ENCODE measurements around the gene ECPAS.
A peak's percentile ranks its signal among the peaks of the same experiment; 100 is the strongest.
"Not testable (repeated sequence)": the region's sequence is repeated elsewhere in the genome, so short reads cannot be mapped to it uniquely, and the experiment has no call there.

ECPAS gene

DNA sequence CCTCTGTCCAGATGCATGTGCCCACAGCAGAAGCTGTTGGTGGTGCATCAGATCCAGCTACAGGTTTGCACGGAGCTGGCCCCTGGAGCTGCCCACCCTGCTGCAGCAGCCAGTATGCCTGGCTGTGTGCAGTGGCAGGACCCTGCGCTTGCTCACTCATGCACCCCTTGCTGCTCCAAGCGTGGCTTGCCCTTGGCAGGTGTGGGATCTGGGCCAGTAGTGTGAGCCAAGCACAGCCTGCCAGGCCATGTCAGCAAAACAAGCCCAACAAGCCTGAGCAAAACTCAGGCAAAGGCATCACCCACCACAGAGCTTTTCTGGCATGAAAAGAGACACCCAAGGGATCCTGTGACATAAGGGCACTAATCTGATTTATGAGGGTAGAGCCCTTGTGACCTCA, 18.3 kb upstream of the ECPAS start:
- WGBS = 96% methylated on average over 3 of the region's 3 CpGs
- H3K36me3 ChIP-seq (ENCODE audit: insufficient read depth, low read length) = no peaks in the 10 kb centered on the region
- H3K4me1 ChIP-seq (ENCODE audit: insufficient read depth, low read length) = no peaks in the 10 kb centered on the region
- no peak overlapping the region for H3K27ac ChIP-seq (ENCODE audit: low read depth, low read length)
- no peaks in the 10 kb centered on the region for H3K27me3 ChIP-seq (ENCODE audit: insufficient read depth, low read length)
- no peaks in the 10 kb centered on the region for H3K9me3 ChIP-seq (ENCODE audit: insufficient read depth, low read depth, low read length)
- H3K9ac ChIP-seq (ENCODE audit: low read depth, low read length) = no peak overlapping the region
- no peak overlapping the region for H3K4me3 ChIP-seq (ENCODE audit: low read length)

DNA sequence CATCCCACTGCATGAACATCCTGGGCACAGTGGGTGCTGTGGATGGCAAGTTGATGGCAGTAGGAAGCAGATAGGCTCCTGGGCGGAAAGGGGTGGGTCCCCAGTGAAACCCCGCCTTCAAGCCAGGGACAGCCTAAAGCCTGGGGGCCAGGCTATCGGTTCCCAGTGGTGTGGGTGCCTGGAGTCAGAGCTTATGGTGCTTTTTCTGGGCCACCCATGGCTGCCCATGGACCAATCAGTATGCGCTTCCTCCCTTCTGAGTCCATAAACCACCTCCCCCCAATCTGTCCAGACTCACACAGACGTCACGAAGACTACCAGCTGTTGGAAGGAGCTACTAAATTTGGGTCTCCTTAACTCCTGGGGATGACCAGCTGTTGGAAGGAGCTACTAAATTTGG, 17.5 kb upstream of the ECPAS start:
- WGBS = 95% methylated on average over 6 of the region's 6 CpGs
- Histone ChIP-seq H3K9me3 (ENCODE audit: insufficient read depth, low read depth, low read length) (no peaks in the 10 kb centered on the region), H3K27ac (ENCODE audit: low read depth, low read length) (no peak overlapping the region), H3K27me3 (ENCODE audit: insufficient read depth, low read length) (no peaks in the 10 kb centered on the region), H3K4me3 (ENCODE audit: low read length) (no peak overlapping the region), H3K4me1 (ENCODE audit: insufficient read depth, low read length) (no peaks in the 10 kb centered on the region), H3K9ac (ENCODE audit: low read depth, low read length) (no peak overlapping the region), H3K36me3 (ENCODE audit: insufficient read depth, low read length) (no peaks in the 10 kb centered on the region)

DNA sequence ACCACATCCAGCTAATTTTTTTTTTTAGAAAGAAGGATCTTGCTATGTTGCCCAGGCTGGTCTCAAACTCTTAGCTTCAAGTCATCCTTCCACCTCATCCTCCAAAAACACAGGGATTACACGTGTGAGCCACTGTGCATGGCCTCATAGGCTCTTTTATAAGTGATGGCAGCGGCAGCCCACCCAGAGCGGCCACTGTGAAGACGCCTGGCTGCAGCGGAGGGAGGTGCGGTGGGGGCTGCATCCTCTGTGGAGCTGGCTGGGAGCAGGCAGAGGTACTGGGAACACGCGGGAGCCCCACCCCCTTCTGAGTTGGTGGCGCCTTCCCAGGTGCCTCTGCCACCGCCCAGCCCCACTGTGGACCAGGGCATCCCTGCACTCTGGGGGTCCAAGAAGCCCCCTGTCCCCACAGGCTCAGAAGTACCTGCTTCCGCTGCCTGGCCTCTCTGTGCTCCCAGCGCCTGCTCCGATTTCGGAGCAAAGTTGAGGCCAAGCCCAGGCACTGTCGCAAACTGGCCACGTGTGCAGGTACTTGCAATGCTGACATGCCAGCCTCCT, 16.9 kb upstream of the ECPAS start:
- Histone ChIP-seq H3K9ac (ENCODE audit: low read depth, low read length) (no peak overlapping the region), H3K36me3 (ENCODE audit: insufficient read depth, low read length) (no peaks in the 10 kb centered on the region)
- 95% methylated on average over 16 of the region's 16 CpGs for WGBS

DNA sequence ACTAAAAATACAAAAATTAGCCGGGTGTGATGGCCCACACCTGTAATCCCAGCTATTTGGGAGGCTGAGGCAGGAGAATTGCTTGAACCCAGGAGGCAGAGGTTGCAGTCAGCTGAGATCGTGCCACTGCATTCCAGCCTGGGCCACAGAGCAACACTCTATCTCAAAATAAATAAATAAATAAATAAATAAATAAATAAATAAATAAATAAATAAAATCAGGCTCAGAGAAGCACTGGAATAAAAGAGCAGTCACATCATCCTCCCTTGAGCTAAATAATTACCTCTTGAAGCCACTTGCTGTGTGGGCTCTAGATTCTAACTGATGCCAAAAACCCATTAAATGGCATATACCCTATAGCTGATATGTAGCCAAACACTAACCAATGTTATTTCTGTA, 13.0 kb upstream of the ECPAS start:
- H3K4me3 ChIP-seq (ENCODE audit: low read length); H3K27ac ChIP-seq (ENCODE audit: low read depth, low read length); H3K27me3 ChIP-seq (ENCODE audit: insufficient read depth, low read length); H3K9ac ChIP-seq (ENCODE audit: low read depth, low read length); H3K9me3 ChIP-seq (ENCODE audit: insufficient read depth, low read depth, low read length); H3K4me1 ChIP-seq (ENCODE audit: insufficient read depth, low read length); H3K36me3 ChIP-seq (ENCODE audit: insufficient read depth, low read length): not testable (repeated sequence)
- 100% methylated on average over 1 of the region's 2 CpGs for WGBS

More for the DNA sequence above, 16.9 kb upstream of the ECPAS start:
- Histone ChIP-seq H3K27ac (ENCODE audit: low read depth, low read length) (no peak overlapping the region), H3K27me3 (ENCODE audit: insufficient read depth, low read length) (no peaks in the 10 kb centered on the region), H3K4me1 (ENCODE audit: insufficient read depth, low read length) (no peaks in the 10 kb centered on the region), H3K4me3 (ENCODE audit: low read length) (no peak overlapping the region), H3K9me3 (ENCODE audit: insufficient read depth, low read depth, low read length) (no peaks in the 10 kb centered on the region)

DNA sequence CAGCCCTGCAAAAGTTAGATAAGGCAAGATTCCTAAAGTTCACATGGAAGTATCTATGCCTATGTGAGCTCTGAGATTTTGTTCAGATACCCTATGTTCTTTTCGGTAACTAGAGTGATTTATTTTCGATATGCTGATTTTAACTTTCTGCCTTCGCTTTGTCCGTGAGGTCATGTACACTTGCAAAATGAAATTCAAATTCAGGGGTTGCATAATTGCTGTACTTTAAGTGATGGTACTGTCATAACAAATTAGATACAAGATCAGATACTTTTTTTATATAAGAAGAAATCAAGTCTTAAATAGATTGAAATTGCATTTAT, 350 bp upstream of the ECPAS start:
- Histone ChIP-seq H3K9ac (ENCODE audit: low read depth, low read length) (peak overlapping the region; percentile 96), H3K27ac (ENCODE audit: low read depth, low read length) (peak overlapping the region; percentile 88), H3K9me3 (ENCODE audit: insufficient read depth, low read depth, low read length) (no peaks in the 10 kb centered on the region), H3K27me3 (ENCODE audit: insufficient read depth, low read length) (no peaks in the 10 kb centered on the region), H3K36me3 (ENCODE audit: insufficient read depth, low read length) (no peaks in the 10 kb centered on the region), H3K4me3 (ENCODE audit: low read length) (peak overlapping the region; percentile 68), H3K4me1 (ENCODE audit: insufficient read depth, low read length) (peaks cover 11% of the 10 kb centered on the region)
- WGBS = 28% methylated on average over 4 of the region's 4 CpGs

DNA sequence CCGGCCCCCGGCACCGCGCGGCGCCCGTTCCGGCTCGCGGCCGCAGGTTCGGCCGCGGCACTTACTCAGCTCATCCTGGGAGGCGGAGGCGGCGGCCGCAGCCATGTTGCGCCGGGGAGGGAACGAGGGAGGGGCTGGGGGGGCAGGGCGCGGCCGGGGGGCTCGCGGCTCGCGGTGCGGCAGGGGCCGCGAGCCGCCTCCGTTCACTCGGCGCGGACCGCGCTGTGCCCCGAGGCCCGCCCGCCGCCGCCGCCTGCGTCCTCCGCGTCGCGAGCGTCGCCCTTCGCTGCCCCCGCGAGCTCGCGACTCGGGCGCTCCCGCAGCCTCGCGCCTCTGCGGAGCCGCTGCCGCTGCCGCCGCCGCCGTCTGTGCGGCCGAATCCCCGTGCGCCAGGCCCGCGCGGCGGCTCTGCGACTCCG, 735 bp downstream of the ECPAS start:
- Histone ChIP-seq H3K27me3 (ENCODE audit: insufficient read depth, low read length) (no peaks in the 10 kb centered on the region), H3K9me3 (ENCODE audit: insufficient read depth, low read depth, low read length) (no peaks in the 10 kb centered on the region), H3K27ac (ENCODE audit: low read depth, low read length) (peak overlapping the region; percentile 88; the same call in 1 of the 2 replicates), H3K9ac (ENCODE audit: low read depth, low read length) (peak overlapping the region; percentile 96), H3K36me3 (ENCODE audit: insufficient read depth, low read length) (no peaks in the 10 kb centered on the region), H3K4me1 (ENCODE audit: insufficient read depth, low read length) (peaks cover 11% of the 10 kb centered on the region), H3K4me3 (ENCODE audit: low read length) (peak overlapping the region; percentile 68)
- WGBS = under 1% methylated on average over 78 of the region's 78 CpGs

DNA sequence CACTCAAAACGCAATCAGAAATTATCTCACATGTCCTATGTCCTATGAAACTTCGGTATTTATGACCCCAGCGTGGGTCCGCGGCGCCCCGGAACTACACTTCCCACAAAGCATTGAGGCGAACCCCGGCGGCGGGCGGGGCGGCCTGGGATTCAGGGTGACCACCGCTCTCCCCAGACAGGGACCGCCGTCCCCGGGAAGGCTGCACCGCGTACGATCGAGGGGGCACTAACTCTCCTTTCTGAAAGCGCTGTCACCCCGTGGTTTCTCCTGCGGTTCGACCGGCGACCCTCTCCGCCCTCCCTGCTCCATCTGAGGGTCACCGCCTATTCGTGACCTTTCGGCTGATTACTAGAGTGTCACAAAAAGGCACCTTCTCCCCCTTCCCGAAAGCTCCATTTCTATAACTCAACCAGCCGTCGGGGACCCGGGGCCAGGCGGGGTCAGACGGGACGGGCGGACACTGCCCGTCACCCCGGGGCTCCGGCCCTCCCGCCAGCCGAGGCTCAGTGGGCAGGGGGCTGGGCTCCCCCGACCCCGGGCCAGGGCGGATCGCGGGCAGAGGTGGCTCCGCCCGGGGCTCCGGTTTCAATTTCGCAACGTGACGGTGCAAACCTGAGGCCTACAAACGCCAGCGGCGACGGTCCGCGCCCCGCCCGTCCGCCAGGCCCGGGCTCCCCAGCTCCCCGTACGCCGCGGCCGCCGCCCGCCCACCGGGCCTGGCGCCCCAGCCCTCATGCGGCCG, 1.3 kb downstream of the ECPAS start:
- H3K9me3 ChIP-seq (ENCODE audit: insufficient read depth, low read depth, low read length) = no peaks in the 10 kb centered on the region
- H3K27ac ChIP-seq (ENCODE audit: low read depth, low read length) = peak overlapping the region; percentile 88
- H3K36me3 ChIP-seq (ENCODE audit: insufficient read depth, low read length) = no peaks in the 10 kb centered on the region
- H3K9ac ChIP-seq (ENCODE audit: low read depth, low read length) = peak overlapping the region; percentile 96
- under 1% methylated on average over 76 of the region's 76 CpGs for WGBS
- H3K4me1 ChIP-seq (ENCODE audit: insufficient read depth, low read length) = peaks cover 11% of the 10 kb centered on the region
- H3K4me3 ChIP-seq (ENCODE audit: low read length) = peak overlapping the region; percentile 68
- no peaks in the 10 kb centered on the region for H3K27me3 ChIP-seq (ENCODE audit: insufficient read depth, low read length)

DNA sequence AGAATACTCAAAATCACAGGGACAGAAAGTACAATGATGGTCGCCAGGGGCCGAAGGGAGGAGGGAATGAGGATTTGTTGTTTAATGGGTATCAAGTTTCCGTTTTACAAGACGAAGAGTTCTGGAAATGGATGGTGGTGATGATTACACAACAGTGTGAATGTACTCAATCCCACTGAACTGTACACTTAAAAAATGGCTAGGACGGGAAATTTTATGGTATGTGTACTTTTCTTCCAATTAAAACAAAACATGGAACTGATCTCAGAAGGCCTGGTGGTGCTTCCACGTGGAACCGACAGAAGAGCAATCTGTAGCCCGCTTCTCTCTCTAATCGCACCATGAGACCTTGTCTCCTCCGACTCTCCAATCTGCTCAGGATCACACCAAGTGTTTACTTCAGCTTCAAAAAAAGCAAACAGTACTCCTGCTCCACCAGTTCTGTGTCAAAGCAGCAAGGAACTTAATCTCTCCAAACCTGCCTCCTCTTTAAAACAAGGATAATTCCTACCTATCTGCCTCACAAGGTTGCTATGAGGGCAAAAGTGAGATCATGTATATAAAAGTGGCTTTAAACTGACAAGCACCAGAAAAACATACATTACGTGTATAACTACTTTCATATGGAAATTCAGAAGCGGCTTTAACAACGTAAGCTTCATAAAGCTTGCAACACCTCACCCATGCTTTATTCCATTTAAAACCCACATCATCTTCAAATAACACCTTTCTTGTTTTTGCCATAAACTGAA, 2.1 kb downstream of the ECPAS start:
- Histone ChIP-seq H3K9me3 (ENCODE audit: insufficient read depth, low read depth, low read length) (no peaks in the 10 kb centered on the region), H3K4me1 (ENCODE audit: insufficient read depth, low read length) (peaks cover 11% of the 10 kb centered on the region), H3K27ac (ENCODE audit: low read depth, low read length) (no peak overlapping the region; the same call in 1 of the 2 replicates), H3K4me3 (ENCODE audit: low read length) (peak overlapping the region; percentile 68), H3K36me3 (ENCODE audit: insufficient read depth, low read length) (no peaks in the 10 kb centered on the region), H3K27me3 (ENCODE audit: insufficient read depth, low read length) (no peaks in the 10 kb centered on the region), H3K9ac (ENCODE audit: low read depth, low read length) (peak overlapping the region; percentile 96)
- WGBS = 18% methylated on average over 12 of the region's 13 CpGs

DNA sequence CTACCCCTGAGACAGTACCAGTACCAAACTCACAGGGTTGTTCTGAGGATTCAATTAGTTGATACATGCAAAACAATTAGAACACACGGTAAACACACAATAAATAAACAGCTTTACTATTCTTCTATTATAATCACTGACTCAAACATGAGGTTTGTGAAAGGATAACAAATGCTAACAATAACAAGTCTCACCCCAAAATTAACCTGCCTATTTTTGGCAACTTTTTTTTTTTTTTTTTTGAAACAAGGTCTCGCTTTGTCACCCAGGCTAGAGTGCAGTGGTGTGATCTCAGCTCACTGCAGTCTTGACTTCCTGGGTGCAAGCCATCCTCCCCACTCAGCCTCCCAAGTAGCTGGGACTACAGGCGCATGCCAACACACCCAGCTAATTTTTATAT, 6.5 kb downstream of the ECPAS start:
- Histone ChIP-seq H3K27ac (ENCODE audit: low read depth, low read length) (no peak overlapping the region), H3K27me3 (ENCODE audit: insufficient read depth, low read length) (no peaks in the 10 kb centered on the region), H3K9me3 (ENCODE audit: insufficient read depth, low read depth, low read length) (no peaks in the 10 kb centered on the region), H3K4me1 (ENCODE audit: insufficient read depth, low read length) (peaks cover 24% of the 10 kb centered on the region), H3K4me3 (ENCODE audit: low read length) (no peak overlapping the region), H3K36me3 (ENCODE audit: insufficient read depth, low read length) (no peaks in the 10 kb centered on the region), H3K9ac (ENCODE audit: low read depth, low read length) (no peak overlapping the region)
- 100% methylated on average over 2 of the region's 3 CpGs for WGBS

DNA sequence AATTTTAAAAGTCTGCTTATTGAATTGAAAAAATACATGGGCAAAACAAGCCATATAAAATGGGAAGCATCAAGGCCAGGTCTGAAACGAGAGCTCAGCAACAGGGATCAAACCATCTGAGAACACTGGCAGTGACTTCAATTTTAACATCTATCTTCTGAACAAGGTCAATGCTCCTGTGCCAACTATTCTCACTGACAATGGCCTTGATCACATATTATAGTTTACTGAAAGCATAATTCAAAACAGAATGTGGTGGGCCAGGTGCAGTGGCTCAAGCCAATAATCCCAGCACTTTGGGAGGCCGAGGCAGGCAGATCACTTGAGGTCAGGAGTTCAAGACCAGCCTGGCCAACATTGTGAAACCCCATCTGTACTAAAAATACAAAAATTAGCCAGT, 9.0 kb downstream of the ECPAS start:
- Histone ChIP-seq H3K9me3 (ENCODE audit: insufficient read depth, low read depth, low read length) (no peaks in the 10 kb centered on the region), H3K27me3 (ENCODE audit: insufficient read depth, low read length) (no peaks in the 10 kb centered on the region), H3K4me3 (ENCODE audit: low read length) (no peak overlapping the region), H3K36me3 (ENCODE audit: insufficient read depth, low read length) (no peaks in the 10 kb centered on the region), H3K9ac (ENCODE audit: low read depth, low read length) (no peak overlapping the region), H3K27ac (ENCODE audit: low read depth, low read length) (no peak overlapping the region), H3K4me1 (ENCODE audit: insufficient read depth, low read length) (peaks cover 24% of the 10 kb centered on the region)
- WGBS = 96% methylated on average over 2 of the region's 2 CpGs

DNA sequence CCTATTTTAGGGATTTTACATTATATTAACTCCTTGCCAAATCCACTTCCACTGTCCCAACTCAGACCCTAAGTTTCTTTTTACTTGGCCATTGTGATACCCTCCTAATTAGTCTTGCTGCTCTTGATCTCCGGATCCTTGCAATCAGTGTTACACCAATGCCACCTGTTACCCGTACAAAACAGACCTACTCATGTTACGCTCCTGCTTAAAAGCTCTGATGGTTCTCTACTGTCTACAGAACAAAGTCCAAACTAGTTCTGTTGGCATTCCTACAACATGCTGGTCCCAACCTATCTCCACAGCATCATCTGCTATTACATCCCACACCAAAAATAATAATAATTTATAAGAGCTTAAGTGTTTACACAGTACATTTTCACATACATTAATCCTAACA, 9.8 kb downstream of the ECPAS start:
- Histone ChIP-seq H3K9ac (ENCODE audit: low read depth, low read length) (no peak overlapping the region), H3K9me3 (ENCODE audit: insufficient read depth, low read depth, low read length) (no peaks in the 10 kb centered on the region), H3K27me3 (ENCODE audit: insufficient read depth, low read length) (no peaks in the 10 kb centered on the region), H3K4me1 (ENCODE audit: insufficient read depth, low read length) (peaks cover 24% of the 10 kb centered on the region), H3K36me3 (ENCODE audit: insufficient read depth, low read length) (no peaks in the 10 kb centered on the region), H3K4me3 (ENCODE audit: low read length) (no peak overlapping the region), H3K27ac (ENCODE audit: low read depth, low read length) (no peak overlapping the region)
- 84% methylated on average over 3 of the region's 3 CpGs for WGBS

All from HUES64 (cell line).